Karpas-422 (cell line): ENCODE data around the gene ASXL2. TPM values are rescaled to one million over a fixed set of nuclear protein-coding genes. Genes with fewer than 3 reads are reported as not detected.
A peak's percentile ranks its signal among the peaks of the same experiment; 100 is the strongest.

Source experiments
- DNase-seq: peaks from one replicate; pipeline ENCODE4 v3.0.0-alpha.2; 2015
- H2AFZ ChIP-seq: fragments of 200-600 bp; sonication (generic); 2 replicates; pipeline ENCODE4 v1.6.1; 2014; ENCODE audit warnings: antibody characterized with exemption, low read length, mixed read lengths
- H3K27ac ChIP-seq: fragments of 200-600 bp; sonication (generic); 2 replicates; pipeline ENCODE4 v1.5.1; 2014; ENCODE audit warnings: mild to moderate bottlenecking, low read length, moderate library complexity
- H3K27me3 ChIP-seq: fragments of 200-600 bp; sonication (generic); 2 replicates; pipeline ENCODE4 v1.6.1; 2014; ENCODE audit warnings: low read length, mixed read lengths
- H3K36me3 ChIP-seq: fragments of 200-600 bp; sonication (generic); 2 replicates; pipeline ENCODE4 v1.6.1; 2014; ENCODE audit warnings: low read length, mixed read lengths; ENCODE audit not compliant: insufficient read depth
- H3K4me1 ChIP-seq: fragments of 200-600 bp; sonication (generic); 2 replicates; pipeline ENCODE4 v1.6.1; 2014; ENCODE audit warnings: mild to moderate bottlenecking, low read length, mixed read lengths
- H3K4me2 ChIP-seq: fragments of 200-600 bp; sonication (generic); 2 replicates; pipeline ENCODE4 v1.6.1; 2014; ENCODE audit warnings: low read length, low read depth, mild to moderate bottlenecking; ENCODE audit not compliant: poor library complexity, severe bottlenecking
- H3K4me3 ChIP-seq: fragments of 200-600 bp; sonication (generic); 2 replicates; pipeline ENCODE4 v1.5.1; 2014; ENCODE audit warnings: mild to moderate bottlenecking, antibody characterized with exemption, low read length, mixed read lengths
- H3K79me2 ChIP-seq: fragments of 200-600 bp; sonication (generic); 2 replicates; pipeline ENCODE4 v1.6.1; 2014; ENCODE audit warnings: mild to moderate bottlenecking, low read length, mixed read lengths
- H3K9ac ChIP-seq: fragments of 200-600 bp; sonication (generic); 2 replicates; pipeline ENCODE4 v1.6.0; 2014; ENCODE audit warnings: low read length
- H3K9me2 ChIP-seq: fragments of 200-600 bp; sonication (generic), shearing (Covaris generic); replicated peaks from 2 replicates; pipeline ENCODE4 v1.6.0; 2014; ENCODE audit warnings: mild to moderate bottlenecking, low read length, moderate library complexity; ENCODE audit not compliant: insufficient read depth
- H3K9me3 ChIP-seq: fragments of 300-700, 200-600 bp; sonication (generic); 2 replicates; pipeline ENCODE4 v1.6.1; 2014; ENCODE audit warnings: low read length, mixed read lengths
- H4K20me1 ChIP-seq: fragments of 200-600 bp; sonication (generic); 2 replicates; pipeline ENCODE4 v1.6.1; 2014; ENCODE audit warnings: mild to moderate bottlenecking, antibody characterized with exemption, low read length, low read depth; ENCODE audit not compliant: insufficient read depth
- total RNA-seq: library from RNA; depleted of rRNA; stranded (reverse); fragments of >200 nt; shearing (Covaris generic); gene quantifications from 2 replicates; pipeline ENCODE4 v1.2.3, GENCODE V29; 2014; ENCODE audit warnings: low replicate concordance

ASXL2 gene
- total RNA-seq, 1 experiment from 2014 or later: 17.6 TPM

GRCh38 chr2:25881764-25882163 lies 3.5 kb upstream of the ASXL2 start:
- no peak overlapping the region for H2AFZ ChIP-seq
- no peaks in the 10 kb centered on the region for H3K9me2 ChIP-seq
- no peaks in the 10 kb centered on the region for H3K9me3 ChIP-seq
- H3K79me2 ChIP-seq: peaks cover 14% of the 10 kb centered on the region
- no peak overlapping the region for H3K27ac ChIP-seq
- no peak overlapping the region for H3K4me3 ChIP-seq
- H4K20me1 ChIP-seq: no peaks in the 10 kb centered on the region
- no peaks in the 10 kb centered on the region for H3K27me3 ChIP-seq
- DNase-seq: no peak
- no peak overlapping the region for H3K9ac ChIP-seq
- no peak overlapping the region for H3K4me2 ChIP-seq
- no peaks in the 10 kb centered on the region for H3K36me3 ChIP-seq
- peaks cover 12% of the 10 kb centered on the region for H3K4me1 ChIP-seq

- peaks cover 23% of the 10 kb centered on the region for H3K4me1 ChIP-seq
- peak overlapping the region; percentile 64 for H3K4me3 ChIP-seq
- no peaks in the 10 kb centered on the region for H3K36me3 ChIP-seq
- no peaks in the 10 kb centered on the region for H3K9me3 ChIP-seq
- peaks cover 39% of the 10 kb centered on the region for H3K79me2 ChIP-seq
- no peak for DNase-seq
- H2AFZ ChIP-seq: peak overlapping the region; percentile 40; the same call in 1 of the 2 replicates
- H3K27ac ChIP-seq: peak overlapping the region; percentile 66
- no peaks in the 10 kb centered on the region for H3K9me2 ChIP-seq
- H3K4me2 ChIP-seq: peak overlapping the region; percentile 75
- peak overlapping the region; percentile 77 for H3K9ac ChIP-seq
- H4K20me1 ChIP-seq: no peaks in the 10 kb centered on the region
- H3K27me3 ChIP-seq: no peaks in the 10 kb centered on the region
Observed at GRCh38 chr2:25879133-25879730, 945 bp upstream of the ASXL2 start.

- Histone ChIP-seq H3K4me2 (peak overlapping the region; percentile 75), H2AFZ (peak overlapping the region; percentile 71), H3K4me3 (peak overlapping the region; percentile 78), H3K27me3 (no peaks in the 10 kb centered on the region), H3K9me2 (no peaks in the 10 kb centered on the region), H3K79me2 (peaks cover 54% of the 10 kb centered on the region), H3K4me1 (peaks cover 23% of the 10 kb centered on the region), H3K27ac (peak overlapping the region; percentile 74), H3K9me3 (no peaks in the 10 kb centered on the region), H3K36me3 (no peaks in the 10 kb centered on the region), H4K20me1 (no peaks in the 10 kb centered on the region), H3K9ac (peak overlapping the region; percentile 97)
- peak; percentile 89 for DNase-seq
Observed at GRCh38 chr2:25877431-25878360, 591 bp downstream of the ASXL2 start.

DNA sequence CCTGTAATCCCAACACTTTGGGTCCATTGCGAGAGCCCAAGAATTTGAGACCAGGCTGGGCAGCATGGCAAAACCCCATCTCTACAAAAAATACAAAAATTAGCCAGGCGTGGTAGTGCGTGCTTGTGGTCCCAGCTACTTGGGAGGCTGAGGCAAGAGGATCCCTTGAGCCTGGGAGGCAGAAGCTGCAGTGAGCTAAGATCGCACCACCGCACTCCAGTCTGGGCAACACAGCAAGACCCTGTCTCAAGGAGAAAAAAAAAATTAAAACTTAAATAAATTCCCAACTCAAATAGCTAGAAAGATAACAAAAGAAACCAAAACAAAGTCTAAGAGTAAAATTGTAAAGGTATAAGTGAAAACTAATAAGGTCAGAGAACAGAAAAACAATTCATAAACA lies 6.2 kb downstream of the ASXL2 start:
- Histone ChIP-seq H3K4me3 (no peak overlapping the region), H3K4me1 (peaks cover 14% of the 10 kb centered on the region), H3K9me3 (no peaks in the 10 kb centered on the region), H3K4me2 (no peak overlapping the region), H3K9ac (no peak overlapping the region), H3K27me3 (no peaks in the 10 kb centered on the region), H2AFZ (no peak overlapping the region), H3K36me3 (peaks cover 24% of the 10 kb centered on the region), H4K20me1 (no peaks in the 10 kb centered on the region), H3K79me2 (peaks cover 100% of the 10 kb centered on the region), H3K9me2 (no peaks in the 10 kb centered on the region), H3K27ac (no peak overlapping the region)
- no peak for DNase-seq

DNA sequence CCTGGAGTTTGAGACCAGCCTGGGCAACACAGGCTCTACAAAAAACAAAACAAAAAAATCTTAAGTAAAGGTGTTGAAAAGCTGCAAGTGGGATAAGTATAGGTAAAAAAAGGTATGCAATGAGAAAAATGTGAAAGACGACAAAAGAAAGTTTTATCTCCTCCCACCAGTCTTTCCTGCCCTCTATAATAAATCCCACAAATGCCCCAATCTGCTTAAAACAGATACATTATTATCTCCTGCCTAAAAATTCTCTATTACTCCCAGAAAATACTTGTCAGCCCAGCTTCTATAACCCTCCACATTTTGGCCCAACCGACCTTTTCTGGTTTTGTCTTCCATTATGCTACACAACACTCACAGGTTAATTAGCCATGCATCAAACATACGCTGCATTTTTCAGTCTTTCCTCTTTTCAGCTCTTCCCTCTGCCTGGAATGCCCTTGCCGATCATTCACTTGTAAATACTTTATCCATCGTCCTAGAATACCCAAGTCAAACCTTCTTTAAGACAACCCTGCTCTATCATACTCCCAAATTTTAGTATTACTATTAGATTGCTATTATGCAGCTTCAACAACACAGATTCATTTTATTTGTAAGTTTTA lies 10.8 kb downstream of the ASXL2 start:
- Histone ChIP-seq H3K79me2 (peaks cover 95% of the 10 kb centered on the region), H3K4me3 (no peak overlapping the region)

GRCh38 chr2:25856377-25856776 lies 21.9 kb downstream of the ASXL2 start:
- Histone ChIP-seq H3K79me2 (peaks cover 88% of the 10 kb centered on the region), H3K27me3 (no peaks in the 10 kb centered on the region), H3K27ac (no peak overlapping the region), H3K4me1 (peaks cover 41% of the 10 kb centered on the region), H3K36me3 (no peaks in the 10 kb centered on the region), H3K9me3 (no peaks in the 10 kb centered on the region), H3K4me2 (no peak overlapping the region), H4K20me1 (peaks cover 10% of the 10 kb centered on the region), H3K9me2 (no peaks in the 10 kb centered on the region), H3K4me3 (no peak overlapping the region), H2AFZ (no peak overlapping the region), H3K9ac (no peak overlapping the region)
- DNase-seq: no peak

More for the DNA sequence above, 10.8 kb downstream of the ASXL2 start:
- DNase-seq: no peak
- H4K20me1 ChIP-seq: no peaks in the 10 kb centered on the region
- peaks cover 25% of the 10 kb centered on the region for H3K36me3 ChIP-seq
- no peak overlapping the region for H3K4me2 ChIP-seq
- no peaks in the 10 kb centered on the region for H3K27me3 ChIP-seq
- no peak overlapping the region for H2AFZ ChIP-seq
- no peaks in the 10 kb centered on the region for H3K9me2 ChIP-seq
- peaks cover 4% of the 10 kb centered on the region for H3K4me1 ChIP-seq
- H3K9ac ChIP-seq: no peak overlapping the region
- H3K9me3 ChIP-seq: no peaks in the 10 kb centered on the region
- no peak overlapping the region for H3K27ac ChIP-seq

DNA sequence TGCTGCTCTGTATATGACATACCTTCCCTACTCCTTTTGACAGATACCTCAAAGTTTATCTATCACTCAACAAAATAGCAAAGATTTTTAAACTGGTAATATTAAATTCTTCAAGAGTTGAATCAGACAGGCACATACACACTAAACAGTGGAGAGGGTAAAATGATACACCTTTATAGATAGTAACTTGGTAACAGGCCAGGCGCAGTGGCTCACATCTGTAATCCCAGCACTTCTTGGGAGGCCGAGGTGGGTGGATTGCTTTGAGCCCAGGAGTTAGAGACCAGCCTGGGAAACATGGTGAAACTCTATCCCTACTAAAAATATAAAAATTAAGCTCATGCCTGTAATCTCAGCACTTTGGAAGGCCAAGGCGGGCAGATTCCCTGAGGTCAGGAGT lies 23.2 kb downstream of the ASXL2 start:
- H3K79me2 ChIP-seq: peaks cover 88% of the 10 kb centered on the region
- H3K4me2 ChIP-seq: no peak overlapping the region
- no peak overlapping the region for H3K9ac ChIP-seq
- H3K27ac ChIP-seq: no peak overlapping the region
- DNase-seq: no peak
- no peak overlapping the region for H3K4me3 ChIP-seq
- H3K36me3 ChIP-seq: no peaks in the 10 kb centered on the region
- peaks cover 3% of the 10 kb centered on the region for H4K20me1 ChIP-seq
- no peaks in the 10 kb centered on the region for H3K9me2 ChIP-seq
- no peaks in the 10 kb centered on the region for H3K9me3 ChIP-seq
- H2AFZ ChIP-seq: no peak overlapping the region
- H3K4me1 ChIP-seq: peaks cover 37% of the 10 kb centered on the region
- no peaks in the 10 kb centered on the region for H3K27me3 ChIP-seq

GRCh38 chr2:25854613-25855012 lies 23.7 kb downstream of the ASXL2 start:
- no peak overlapping the region for H3K4me3 ChIP-seq
- no peak overlapping the region for H2AFZ ChIP-seq
- DNase-seq: no peak
- H3K4me2 ChIP-seq: no peak overlapping the region
- H4K20me1 ChIP-seq: peaks cover 3% of the 10 kb centered on the region
- no peaks in the 10 kb centered on the region for H3K27me3 ChIP-seq
- H3K9me3 ChIP-seq: no peaks in the 10 kb centered on the region
- peaks cover 88% of the 10 kb centered on the region for H3K79me2 ChIP-seq
- no peaks in the 10 kb centered on the region for H3K36me3 ChIP-seq
- H3K9ac ChIP-seq: no peak overlapping the region
- H3K27ac ChIP-seq: no peak overlapping the region
- H3K9me2 ChIP-seq: no peaks in the 10 kb centered on the region
- peaks cover 37% of the 10 kb centered on the region for H3K4me1 ChIP-seq
